Epithelial cell of proximal tubule (primary cell): ENCODE results near the gene RPL15. TPM values are rescaled to one million over a fixed set of nuclear protein-coding genes. Genes with fewer than 3 reads are reported as not detected.
"Not testable (repeated sequence)": the region's sequence is repeated elsewhere in the genome, so short reads cannot be mapped to it uniquely, and the experiment has no call there.

Source experiments
- DNase-seq: peaks from one replicate; pipeline ENCODE4 v3.0.0-alpha.2; 2011; ENCODE audit warnings: low read depth
- H3K4me3 ChIP-seq: 2 replicates; pipeline ENCODE4 v1.5.1; 2011; ENCODE audit warnings: low read depth, mild to moderate bottlenecking, low read length
- total RNA-seq: library from RNA; depleted of rRNA; stranded (reverse); fragments of >200 nt; gene quantifications from 2 replicates; pipeline ENCODE4 v1.2.3, GENCODE V29; 2015
- TF ChIP-seq, protein P1 (sequence below): conservative IDR thresholded peaks from 2 replicates; pipeline ENCODE4 v1.5.1; 2012; ENCODE audit warnings: low read depth, mild to moderate bottlenecking, low read length

The RPL15 gene
- total RNA-seq, 1 donor from 2014 or later = 1,941 TPM

DNA sequence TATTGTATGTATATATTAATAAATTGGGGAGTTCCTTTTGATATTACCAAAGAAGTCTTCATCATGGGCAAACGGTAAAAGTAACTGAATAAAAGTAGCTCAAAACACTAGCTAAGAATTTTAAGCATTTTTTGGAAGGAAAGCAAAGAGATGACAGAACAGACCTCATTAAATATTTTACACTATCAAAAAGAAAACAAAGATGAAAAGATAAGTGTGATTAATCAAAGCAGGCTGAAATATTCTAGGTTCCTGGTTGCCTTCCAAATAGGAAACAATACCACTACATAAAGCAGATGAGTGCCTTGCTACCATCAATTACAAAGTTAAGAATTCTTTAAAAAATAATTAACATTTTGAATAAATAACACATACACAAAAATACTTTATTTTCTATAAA, 3.8 kb upstream of the RPL15 start:
- no peak for DNase-seq
- H3K4me3 ChIP-seq = no peak overlapping the region
- TF ChIP-seq, protein P1, sequence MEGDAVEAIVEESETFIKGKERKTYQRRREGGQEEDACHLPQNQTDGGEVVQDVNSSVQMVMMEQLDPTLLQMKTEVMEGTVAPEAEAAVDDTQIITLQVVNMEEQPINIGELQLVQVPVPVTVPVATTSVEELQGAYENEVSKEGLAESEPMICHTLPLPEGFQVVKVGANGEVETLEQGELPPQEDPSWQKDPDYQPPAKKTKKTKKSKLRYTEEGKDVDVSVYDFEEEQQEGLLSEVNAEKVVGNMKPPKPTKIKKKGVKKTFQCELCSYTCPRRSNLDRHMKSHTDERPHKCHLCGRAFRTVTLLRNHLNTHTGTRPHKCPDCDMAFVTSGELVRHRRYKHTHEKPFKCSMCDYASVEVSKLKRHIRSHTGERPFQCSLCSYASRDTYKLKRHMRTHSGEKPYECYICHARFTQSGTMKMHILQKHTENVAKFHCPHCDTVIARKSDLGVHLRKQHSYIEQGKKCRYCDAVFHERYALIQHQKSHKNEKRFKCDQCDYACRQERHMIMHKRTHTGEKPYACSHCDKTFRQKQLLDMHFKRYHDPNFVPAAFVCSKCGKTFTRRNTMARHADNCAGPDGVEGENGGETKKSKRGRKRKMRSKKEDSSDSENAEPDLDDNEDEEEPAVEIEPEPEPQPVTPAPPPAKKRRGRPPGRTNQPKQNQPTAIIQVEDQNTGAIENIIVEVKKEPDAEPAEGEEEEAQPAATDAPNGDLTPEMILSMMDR = no peak

DNA sequence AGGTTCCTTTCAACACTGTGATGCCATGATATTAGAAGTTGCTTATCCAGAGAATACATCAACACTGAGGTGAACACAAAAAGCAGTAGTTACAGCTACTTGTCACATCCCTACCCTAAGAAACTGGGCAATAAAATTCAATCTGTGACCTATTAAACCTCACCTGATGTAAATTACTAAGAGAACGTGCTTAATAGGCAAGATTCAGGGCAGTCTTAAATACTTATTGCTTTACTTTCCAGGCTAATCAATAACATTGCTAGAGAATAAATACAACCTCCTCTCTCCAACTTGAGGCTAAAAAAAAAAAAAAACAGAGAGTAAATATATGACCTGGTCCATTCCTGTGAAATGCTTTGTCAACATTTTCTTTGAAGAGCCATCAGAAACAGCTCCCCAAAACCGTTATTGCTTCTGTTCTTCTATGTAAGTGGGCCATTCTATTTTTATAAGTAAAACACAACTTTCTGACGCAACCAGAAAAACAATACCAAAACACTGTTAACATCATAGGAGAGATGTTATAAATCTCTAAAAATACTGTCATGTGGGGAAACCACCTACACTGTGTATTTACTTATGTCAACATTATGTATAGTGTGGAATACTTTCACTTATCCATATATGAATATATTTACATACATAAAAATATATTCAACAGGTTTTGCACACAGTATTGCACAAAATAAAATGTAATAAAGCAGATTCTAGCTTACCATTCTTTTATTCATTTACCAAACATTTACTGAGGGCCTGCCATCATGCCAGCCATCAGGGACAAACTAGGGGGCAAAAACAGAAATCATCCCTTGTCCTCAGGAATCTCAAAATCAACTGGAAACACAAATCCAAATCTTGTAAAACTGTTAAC, 2.8 kb upstream of the RPL15 start:
- DNase-seq = no peak
- H3K4me3 ChIP-seq = no peak overlapping the region

DNA sequence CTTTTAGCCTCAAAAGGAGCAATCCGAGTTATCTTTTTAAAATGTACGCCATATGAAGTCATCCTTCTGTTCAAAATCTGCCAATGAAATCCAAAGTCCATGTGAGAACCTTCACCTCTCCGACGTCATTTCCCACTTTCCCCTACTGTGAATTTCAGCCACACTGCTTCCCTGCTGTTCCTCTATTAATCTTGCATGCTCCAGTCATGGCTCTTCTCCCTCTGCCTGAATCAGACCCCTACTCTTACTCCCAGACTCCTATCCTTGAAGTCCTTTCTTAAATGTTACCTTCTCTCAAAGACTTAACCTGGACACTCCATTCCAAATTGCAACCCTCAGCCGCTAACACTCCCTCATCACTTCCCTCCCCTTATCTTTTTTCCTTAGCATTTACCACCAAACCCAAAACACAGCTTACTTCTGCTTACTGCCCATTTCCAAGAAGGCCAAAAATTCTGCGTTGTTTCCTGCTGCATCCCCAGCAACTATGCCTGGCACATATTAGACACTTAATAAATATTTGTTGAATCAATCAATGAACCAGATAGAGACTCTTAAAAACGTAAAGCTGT, 1.3 kb upstream of the RPL15 start:
- TF ChIP-seq, protein P1 = no peak
- no peak for DNase-seq
- peak overlapping the region; percentile 95 for H3K4me3 ChIP-seq

More for the DNA sequence above, 2.8 kb upstream of the RPL15 start:
- TF ChIP-seq, protein P1 = no peak

DNA sequence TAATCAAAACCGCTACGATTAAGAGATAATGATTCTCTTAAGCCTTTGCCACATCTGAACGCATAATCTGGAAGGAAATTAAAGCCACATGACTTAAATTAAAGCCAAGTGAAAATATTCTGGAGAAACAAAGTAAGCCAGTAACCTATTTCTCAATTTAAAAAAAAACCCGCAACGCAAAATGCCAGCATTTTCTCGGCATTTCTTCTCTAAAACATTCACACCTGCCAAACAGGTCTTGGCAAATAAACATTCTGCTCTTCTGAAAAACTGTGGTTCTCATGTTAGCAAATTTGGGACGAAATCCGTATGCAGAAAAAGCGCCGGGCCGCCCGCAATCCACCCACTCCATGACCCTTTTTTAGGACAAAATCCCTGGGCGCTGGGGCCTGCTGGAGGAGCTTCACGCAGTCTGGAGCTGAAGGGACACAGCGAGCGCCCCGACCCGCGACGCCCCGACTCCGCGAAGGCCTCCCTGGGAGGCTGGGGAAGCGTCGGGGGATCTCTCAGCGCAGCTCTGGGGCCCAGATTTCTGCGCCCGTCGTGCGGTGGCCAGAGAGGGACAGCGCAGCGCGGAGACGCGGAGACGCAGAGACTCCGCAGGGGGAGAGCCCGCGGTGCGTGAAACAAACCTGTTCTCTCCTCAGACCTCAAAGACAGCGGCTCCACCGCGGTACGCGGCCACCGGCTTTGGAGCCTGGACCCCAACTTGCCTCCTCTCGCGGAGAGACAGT, 613 bp upstream of the RPL15 start:
- no peak for DNase-seq
- peak overlapping the region; percentile 95 for H3K4me3 ChIP-seq
- TF ChIP-seq, protein P1 = no peak

DNA sequence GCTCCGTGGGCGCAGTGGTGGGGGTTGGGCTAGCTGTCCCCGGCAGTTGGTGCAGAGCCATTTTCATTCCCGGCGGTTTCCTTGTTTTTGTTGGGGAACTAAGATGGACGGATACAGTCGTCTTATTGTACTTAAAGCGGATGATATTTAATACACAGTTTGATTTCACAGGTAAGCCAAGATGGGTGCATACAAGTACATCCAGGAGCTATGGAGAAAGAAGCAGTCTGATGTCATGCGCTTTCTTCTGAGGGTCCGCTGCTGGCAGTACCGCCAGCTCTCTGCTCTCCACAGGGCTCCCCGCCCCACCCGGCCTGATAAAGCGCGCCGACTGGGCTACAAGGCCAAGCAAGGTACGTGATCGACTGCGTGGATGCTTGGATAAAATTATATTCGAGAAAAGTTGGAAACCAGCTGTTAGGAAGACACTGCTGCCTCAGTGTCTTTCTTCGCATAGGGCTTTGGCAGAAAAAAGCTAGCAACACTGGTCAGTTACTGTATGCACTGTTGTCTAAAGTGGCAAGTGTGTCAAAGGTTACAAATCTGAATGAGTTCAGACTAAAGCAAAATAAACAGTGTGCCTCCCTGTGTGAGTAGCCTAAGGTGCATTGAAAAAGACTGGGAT, 859 bp downstream of the RPL15 start:
- H3K4me3 ChIP-seq = peak overlapping the region; percentile 95
- DNase-seq = not testable (repeated sequence)

DNA sequence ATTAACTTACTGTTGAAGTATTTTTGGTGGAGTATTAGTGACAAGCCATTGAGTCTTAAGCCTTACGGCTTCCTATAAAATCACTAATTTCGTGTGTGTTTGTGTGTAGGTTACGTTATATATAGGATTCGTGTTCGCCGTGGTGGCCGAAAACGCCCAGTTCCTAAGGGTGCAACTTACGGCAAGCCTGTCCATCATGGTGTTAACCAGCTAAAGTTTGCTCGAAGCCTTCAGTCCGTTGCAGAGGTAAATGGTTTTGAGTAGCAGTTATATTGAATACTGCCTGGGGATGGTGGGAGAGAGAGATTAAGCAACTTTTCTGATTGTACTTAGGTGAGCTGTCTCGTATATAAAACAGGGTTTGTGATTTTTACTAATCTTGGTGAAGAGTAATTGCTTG, 1.4 kb downstream of the RPL15 start:
- peak overlapping the region; percentile 95 for H3K4me3 ChIP-seq
- DNase-seq = not testable (repeated sequence)

DNA sequence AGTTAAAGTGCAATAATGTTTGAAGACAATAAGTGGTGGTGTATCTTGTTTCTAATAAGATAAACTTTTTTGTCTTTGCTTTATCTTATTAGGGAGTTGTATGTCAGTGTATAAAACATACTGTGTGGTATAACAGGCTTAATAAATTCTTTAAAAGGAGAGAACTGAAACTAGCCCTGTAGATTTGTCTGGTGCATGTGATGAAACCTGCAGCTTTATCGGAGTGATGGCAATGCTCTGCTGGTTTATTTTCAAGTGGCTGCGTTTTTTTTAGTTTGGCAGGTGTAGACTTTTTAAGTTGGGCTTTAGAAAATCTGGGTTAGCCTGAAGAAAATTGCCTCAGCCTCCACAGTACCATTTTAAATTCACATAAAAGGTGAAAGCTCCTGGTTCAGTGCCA, 2.7 kb downstream of the RPL15 start:
- TF ChIP-seq, protein P1 = no peak
- H3K4me3 ChIP-seq = no peak overlapping the region

More for the DNA sequence above, 2.7 kb downstream of the RPL15 start:
- no peak for DNase-seq
